SH-SY5Y (cell line): ENCODE measurements around the gene KDM7A.

Experiments used
- GATA2 ChIP-seq: IDR thresholded peaks from 2 replicates; pipeline ENCODE4 v1.6.1; 2011; ENCODE audit warnings: mild to moderate bottlenecking, low read depth, low read length
- GATA3 ChIP-seq: IDR thresholded peaks from 2 replicates; pipeline ENCODE4 v1.6.1; 2011; ENCODE audit warnings: low read depth, mild to moderate bottlenecking, low read length, moderate library complexity

- TF ChIP-seq GATA2, result no peak
- TF ChIP-seq GATA3, result no peak
These were observed 115.8 kb downstream of the KDM7A start for GRCh38 chr7:140060788-140061606.
